Rectal smooth muscle tissue (tissue), 1 donor: ENCODE data around the gene TTC39C.

ENCODE experiments used
- H3K27ac ChIP-seq: one replicate; pipeline ENCODE4 v1.7.0; 2013; ENCODE audit warnings: low read depth, low read length, inconsistent platforms
- H3K27me3 ChIP-seq: one replicate; pipeline ENCODE4 v1.7.0; 2013; ENCODE audit warnings: low read length; ENCODE audit not compliant: control insufficient read depth, insufficient read depth
- H3K36me3 ChIP-seq: one replicate; pipeline ENCODE4 v1.7.0; 2013; ENCODE audit warnings: low read length; ENCODE audit not compliant: control insufficient read depth, insufficient read depth
- H3K4me1 ChIP-seq: one replicate; pipeline ENCODE4 v1.7.0; 2013; ENCODE audit warnings: low read length; ENCODE audit not compliant: control insufficient read depth, insufficient read depth
- H3K4me3 ChIP-seq: one replicate; pipeline ENCODE4 v1.7.0; 2013; ENCODE audit warnings: low read length
- H3K9ac ChIP-seq: one replicate; pipeline ENCODE4 v1.7.0; 2013; ENCODE audit warnings: low read length

TTC39C gene

DNA sequence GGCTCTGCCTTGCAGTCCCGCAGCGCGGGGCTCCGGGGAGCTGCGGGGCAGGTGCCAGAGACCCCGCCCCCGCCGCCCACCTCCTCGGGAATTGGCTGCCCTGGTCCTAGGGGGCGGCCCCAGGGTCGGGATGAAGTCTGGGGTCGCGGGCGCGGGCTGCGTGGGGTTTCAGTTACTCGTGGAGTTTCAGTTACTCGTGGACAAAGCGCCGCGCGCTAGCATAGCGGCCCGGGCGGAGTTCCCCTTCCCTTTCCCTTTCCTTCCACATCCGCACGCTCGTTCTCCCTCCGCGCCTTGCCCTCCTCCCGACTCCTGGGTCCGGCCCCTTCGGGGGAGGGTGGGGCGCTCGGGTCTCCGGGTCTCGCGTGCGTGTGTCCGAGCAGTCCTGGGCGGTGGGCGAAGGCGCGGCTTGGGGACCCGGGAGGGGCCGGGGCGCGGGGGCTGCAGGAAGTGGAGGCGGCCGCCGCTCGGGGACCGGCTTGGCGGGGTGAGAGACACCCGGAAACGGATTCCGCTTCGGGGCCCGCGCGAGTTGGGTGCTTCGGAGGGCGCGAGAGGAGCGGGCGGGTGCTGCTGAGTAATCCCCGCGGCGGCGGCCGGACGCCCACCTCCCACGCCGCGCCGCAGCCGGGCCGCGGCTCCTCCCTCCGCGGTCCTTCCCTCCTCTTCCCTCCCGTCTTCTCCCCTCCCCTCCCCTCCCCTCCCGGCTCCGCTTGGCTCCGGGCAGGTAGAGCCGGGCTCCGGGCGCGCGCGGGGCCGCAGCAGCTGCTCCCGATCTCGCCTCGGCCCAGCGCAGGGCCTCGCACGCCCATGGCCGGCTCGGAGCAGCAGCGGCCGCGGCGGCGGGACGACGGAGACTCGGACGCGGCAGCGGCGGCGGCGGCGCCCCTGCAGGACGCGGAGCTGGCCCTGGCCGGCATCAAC, at the start of gene TTC39C:
Gene TTC39C, plus strand, starts transcription at position 693 of the 924 bp plus-strand sequence. Its CDS starts 118 bp downstream, at position 811.
- Histone ChIP-seq H3K27ac (peak within 1 kb of the TSS; percentile 56), H3K27me3 (no peaks in the 10 kb centered on the region), H3K9ac (peak within 1 kb of the TSS; percentile 38), H3K4me1 (no peaks in the 10 kb centered on the region), H3K36me3 (no peaks in the 10 kb centered on the region), H3K4me3 (peak within 1 kb of the TSS; percentile 85)

DNA sequence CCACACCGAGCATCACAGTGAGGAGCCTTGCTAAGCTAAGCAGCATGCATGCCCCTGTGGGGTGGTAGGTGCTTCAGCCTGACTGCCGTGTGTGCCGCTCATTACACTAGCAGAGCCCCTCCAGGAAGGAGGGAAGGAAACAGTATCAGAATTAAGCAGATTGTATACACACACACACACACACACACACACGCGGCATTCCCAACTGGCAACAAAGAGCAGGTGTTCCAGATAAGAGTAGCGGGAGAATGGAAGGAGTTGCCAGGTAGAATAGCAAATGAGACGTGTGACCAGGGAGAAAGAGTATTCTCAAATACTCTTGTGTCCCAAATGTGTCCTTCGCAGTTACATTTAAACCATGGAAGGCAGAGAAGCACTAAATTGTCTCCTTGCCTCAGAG, 47.6 kb upstream of the TTC39C start:
- no peak overlapping the region for H3K27ac ChIP-seq

DNA sequence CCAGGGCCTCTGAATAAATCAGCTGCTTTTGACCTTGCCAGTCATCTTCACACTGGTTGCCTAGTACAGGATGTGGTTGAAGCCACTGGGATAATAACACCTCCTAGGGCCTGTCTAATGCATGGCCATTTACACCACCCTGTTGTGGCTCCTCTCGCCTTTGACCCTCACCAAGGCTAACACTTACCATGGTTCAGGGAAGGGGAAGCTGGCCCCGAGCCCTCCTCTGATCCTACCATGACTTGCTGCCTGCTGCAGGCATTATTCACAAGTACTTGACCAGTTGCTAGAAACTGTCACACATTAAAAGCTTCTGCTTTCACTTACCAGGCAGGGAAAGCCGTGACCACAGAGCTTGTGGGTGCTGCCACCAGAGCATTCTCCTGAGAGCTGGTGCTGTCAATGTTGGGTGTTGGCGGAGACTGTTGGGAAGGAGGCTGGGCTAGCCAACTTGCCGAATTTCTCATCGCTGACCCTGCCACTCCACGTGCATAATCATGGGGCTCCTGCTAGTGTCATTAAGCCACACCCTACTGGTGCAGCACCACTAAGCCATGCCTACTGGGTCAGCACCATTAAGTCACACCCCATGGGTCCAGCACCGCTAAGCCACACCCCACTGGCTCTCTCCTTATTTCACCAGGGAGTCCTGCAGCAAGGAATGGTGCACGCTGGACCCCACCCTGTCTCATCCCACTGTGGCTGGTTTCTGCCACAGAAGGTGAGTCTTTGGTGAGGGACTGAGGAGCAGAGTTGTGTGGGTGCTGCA, 47.0 kb upstream of the TTC39C start:
- no peaks in the 10 kb centered on the region for H3K36me3 ChIP-seq
- H3K27ac ChIP-seq: no peak overlapping the region
- H3K4me1 ChIP-seq: peaks cover 3% of the 10 kb centered on the region
- no peaks in the 10 kb centered on the region for H3K27me3 ChIP-seq
- H3K9ac ChIP-seq: no peak overlapping the region
- H3K4me3 ChIP-seq: no peak overlapping the region

More for the DNA sequence above, 47.6 kb upstream of the TTC39C start:
- H3K4me3 ChIP-seq: no peak overlapping the region
- peaks cover 3% of the 10 kb centered on the region for H3K4me1 ChIP-seq
- no peaks in the 10 kb centered on the region for H3K27me3 ChIP-seq
- H3K9ac ChIP-seq: no peak overlapping the region
- H3K36me3 ChIP-seq: no peaks in the 10 kb centered on the region

DNA sequence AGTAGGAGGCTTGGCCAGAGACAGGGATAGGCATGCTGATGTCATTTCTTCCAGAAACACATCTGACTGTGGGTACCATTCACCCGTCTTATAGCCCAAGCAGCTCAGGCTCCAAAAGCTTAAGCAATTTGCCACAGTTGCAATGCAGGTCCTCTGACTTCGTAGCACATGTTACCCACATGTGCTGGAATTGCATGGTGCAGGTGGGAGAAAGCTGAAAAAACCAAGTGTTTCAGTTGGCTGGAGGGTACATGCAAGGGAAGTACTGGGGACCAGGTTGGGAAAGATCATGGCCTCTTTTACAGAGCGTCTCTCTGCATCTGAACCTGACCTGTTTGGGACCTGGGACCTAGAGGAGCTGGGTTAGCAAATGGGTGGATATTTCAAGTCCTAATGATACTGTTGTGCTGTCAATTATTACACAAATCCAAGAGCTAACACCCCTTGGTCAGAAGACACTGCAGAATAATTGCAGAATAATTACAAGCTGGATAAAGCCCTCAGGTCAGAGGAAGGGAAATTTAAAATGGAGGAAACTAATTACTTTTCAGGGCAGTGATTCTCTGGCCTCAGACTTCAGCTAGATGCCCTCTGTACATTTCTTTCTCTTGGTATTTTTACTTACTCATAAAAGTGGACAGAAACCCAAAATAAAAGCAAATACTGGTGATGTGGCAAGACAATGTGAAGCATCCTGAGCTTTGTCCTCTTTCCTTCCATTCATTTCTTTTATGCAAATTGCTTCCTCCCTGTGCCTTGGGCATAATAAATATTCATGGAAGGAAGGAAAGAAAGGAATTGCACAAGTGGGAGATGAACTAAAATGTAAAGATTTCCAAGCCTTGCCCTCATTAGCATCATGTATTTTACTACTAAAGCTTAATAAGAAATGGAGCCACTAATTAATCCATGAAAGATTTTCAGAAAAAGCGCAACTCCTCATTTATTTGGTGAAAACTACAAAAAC, 45.6 kb upstream of the TTC39C start:
- no peaks in the 10 kb centered on the region for H3K27me3 ChIP-seq
- peaks cover 3% of the 10 kb centered on the region for H3K4me1 ChIP-seq
- H3K27ac ChIP-seq: no peak overlapping the region
- H3K36me3 ChIP-seq: no peaks in the 10 kb centered on the region
- H3K4me3 ChIP-seq: no peak overlapping the region
- H3K9ac ChIP-seq: no peak overlapping the region

DNA sequence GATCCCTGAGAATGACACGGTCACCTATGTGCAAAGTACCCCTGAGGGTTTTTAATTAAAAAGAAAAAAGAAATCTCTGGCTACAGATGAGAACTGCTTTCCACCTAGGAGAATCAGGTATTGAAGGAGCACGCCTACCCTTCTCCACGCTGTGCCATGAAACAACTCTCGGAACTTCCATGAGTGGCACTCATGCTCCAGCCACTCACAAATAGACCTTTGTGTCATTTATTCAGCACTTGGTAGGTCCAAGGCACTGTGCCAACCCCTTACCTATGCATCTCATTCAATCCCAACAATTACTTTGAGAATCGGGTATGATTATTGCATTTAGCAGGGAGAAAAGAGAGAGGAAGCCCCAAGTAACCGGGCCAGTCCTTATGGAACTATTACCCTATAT, 44.9 kb upstream of the TTC39C start:
- peaks cover 3% of the 10 kb centered on the region for H3K4me1 ChIP-seq
- H3K36me3 ChIP-seq: no peaks in the 10 kb centered on the region
- no peak overlapping the region for H3K4me3 ChIP-seq
- no peak overlapping the region for H3K27ac ChIP-seq
- no peak overlapping the region for H3K9ac ChIP-seq
- H3K27me3 ChIP-seq: no peaks in the 10 kb centered on the region

DNA sequence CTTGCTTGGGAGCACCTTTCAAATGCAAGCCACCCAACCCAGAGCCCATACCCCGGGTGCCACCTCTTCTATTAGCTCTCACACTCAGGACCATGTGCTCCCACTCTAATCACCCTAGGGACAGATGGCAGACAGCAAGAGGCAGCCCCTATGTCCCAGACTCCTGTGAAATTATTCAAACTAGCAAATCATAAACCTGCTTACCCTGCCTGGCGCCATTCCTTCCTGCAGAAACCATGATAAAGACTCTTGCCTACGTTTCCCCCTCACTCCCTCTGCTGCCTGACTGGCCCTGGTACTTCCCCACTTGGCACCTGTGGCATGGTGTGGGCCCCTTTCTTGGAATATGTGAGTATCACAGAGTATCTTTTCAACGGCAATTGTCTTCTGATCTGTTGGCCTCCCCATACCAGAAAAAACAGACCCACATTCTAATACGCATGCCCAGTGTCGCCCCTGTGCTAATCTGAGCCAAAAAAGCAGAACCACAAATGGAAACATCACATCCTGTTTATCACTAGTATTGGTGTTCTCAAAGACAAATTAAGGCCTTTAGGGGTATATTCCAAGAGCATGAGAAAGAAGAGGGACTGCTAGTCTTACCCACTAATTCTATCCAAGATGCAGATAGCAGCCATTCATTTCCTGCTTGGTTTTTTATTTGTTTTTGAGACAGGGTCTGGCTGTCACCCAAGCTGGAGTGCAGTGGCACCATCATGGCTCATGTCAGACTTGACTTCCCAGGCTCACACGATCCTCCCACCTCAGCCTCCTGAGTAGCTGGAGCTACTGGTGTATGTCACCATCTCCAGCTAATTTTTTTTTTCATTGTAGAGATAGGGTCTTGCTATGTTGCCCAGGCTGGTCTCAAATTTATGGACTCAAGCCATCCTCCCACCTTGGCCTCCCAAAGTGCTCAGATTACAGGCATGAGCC, 44.1 kb upstream of the TTC39C start:
- peaks cover 3% of the 10 kb centered on the region for H3K4me1 ChIP-seq
- no peak overlapping the region for H3K9ac ChIP-seq
- no peak overlapping the region for H3K27ac ChIP-seq
- H3K27me3 ChIP-seq: no peaks in the 10 kb centered on the region
- H3K4me3 ChIP-seq: no peak overlapping the region
- no peaks in the 10 kb centered on the region for H3K36me3 ChIP-seq

DNA sequence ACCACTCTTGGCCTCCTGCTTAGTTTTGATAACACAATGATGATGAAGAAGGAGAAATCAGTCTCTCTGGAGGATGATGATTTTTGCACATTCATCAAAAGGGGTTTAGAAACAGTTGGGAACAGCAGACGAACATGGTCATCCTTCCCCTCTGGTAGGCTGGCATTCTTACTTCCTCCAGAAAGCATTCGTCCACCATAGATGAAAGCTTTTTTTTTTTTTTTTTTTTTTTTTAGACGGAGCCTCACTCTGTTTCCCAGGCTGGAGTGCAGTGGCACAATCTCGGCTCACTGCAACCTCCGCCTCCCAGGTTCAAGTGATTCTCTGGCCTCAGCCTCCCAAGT, 43.5 kb upstream of the TTC39C start:
- Histone ChIP-seq H3K27me3 (no peaks in the 10 kb centered on the region), H3K36me3 (no peaks in the 10 kb centered on the region), H3K4me1 (no peaks in the 10 kb centered on the region), H3K9ac (no peak overlapping the region), H3K27ac (no peak overlapping the region), H3K4me3 (no peak overlapping the region)

DNA sequence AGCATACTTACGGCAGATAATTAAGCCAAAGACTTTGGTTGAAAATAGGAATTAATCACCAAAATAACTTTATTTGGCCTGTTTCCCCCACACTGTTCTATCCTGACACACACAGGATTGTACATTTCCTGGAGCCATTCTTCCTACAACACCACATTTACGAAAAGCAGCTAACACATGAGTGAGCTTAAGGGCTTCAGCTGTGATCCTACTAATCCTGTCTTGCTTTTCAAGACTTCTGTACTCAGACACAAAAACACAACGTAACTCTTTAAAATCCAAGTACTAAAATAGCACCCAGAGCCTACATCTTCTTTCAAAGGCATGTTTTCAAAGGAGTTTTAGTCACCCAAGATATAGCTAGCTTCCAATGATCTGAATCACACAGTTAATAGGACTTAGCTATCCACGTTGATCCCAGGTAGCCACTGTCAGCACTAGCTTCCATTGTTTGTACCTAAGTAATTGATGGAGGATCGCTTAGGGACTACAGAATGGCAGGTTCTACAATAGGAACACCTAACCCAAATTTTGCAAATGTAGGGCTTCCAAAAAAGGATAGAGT, 42.8 kb upstream of the TTC39C start:
- H3K27me3 ChIP-seq: no peaks in the 10 kb centered on the region

DNA sequence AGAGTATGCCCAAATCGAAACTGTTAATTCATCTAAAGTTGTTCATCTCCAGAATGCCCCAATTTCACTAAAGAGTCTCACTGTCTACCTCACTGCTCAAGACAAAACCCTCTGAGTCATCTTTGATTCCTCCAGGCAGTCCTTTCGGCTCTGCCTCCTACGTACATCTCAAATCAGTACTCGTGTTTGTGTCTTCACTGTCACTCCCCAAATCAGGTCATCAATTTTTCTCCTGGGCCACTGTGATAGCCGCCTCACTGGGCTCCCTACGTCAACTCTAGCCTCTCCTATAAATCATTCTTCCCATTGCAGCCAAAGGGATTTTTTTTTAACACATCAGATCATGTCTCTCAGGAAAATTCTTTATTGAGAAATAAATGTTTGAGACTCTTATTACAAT, 42.1 kb upstream of the TTC39C start:
- Histone ChIP-seq H3K4me1 (no peaks in the 10 kb centered on the region), H3K27me3 (no peaks in the 10 kb centered on the region), H3K27ac (no peak overlapping the region)

More for the DNA sequence above, 42.8 kb upstream of the TTC39C start:
- Histone ChIP-seq H3K4me1 (no peaks in the 10 kb centered on the region), H3K9ac (no peak overlapping the region), H3K36me3 (no peaks in the 10 kb centered on the region), H3K27ac (no peak overlapping the region), H3K4me3 (no peak overlapping the region)

DNA sequence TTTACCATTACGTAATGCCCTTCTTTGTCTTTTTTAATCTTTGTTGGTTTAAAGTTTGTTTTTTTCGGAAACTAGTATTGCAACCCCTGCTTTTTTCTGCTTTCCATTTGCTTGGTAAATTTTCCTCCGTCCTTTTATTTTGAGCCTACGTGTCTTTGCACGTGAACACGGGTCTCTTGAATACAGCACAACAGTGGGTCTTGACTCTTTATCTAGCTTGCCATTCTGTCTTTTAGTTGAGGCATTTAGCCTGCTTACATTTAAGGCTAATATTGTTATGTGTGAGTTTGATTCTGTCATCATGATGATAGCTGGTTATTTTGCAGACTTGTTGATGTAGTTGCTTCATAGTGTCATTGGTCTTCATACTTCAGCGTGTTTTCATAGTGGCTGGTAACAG, 37.5 kb upstream of the TTC39C start:
- H3K27ac ChIP-seq: no peak overlapping the region
- no peak overlapping the region for H3K4me3 ChIP-seq
- peaks cover 6% of the 10 kb centered on the region for H3K4me1 ChIP-seq
- H3K36me3 ChIP-seq: no peaks in the 10 kb centered on the region
- H3K27me3 ChIP-seq: no peaks in the 10 kb centered on the region
- no peak overlapping the region for H3K9ac ChIP-seq

More for the DNA sequence above, 42.1 kb upstream of the TTC39C start:
- H3K9ac ChIP-seq: no peak overlapping the region
- no peak overlapping the region for H3K4me3 ChIP-seq
- H3K36me3 ChIP-seq: no peaks in the 10 kb centered on the region
